Colonic mucosa (tissue), 4 donors: ENCODE data around the gene ZNF397. TPM values are rescaled to one million over a fixed set of nuclear protein-coding genes. Genes with fewer than 3 reads are reported as not detected.

Experiments
- DNase-seq: peaks from one replicate; pipeline ENCODE4 v3.0.0-alpha.2; 2020
- H3K27ac ChIP-seq: fragments of 200-600 bp; one replicate; pipeline ENCODE4 v1.8.0; 2021
- H3K27me3 ChIP-seq: fragments of 200-600 bp; one replicate; pipeline ENCODE4 v1.8.0; 2021
- H3K36me3 ChIP-seq: fragments of 200-600 bp; one replicate; pipeline ENCODE4 v1.8.0; 2021
- H3K4me1 ChIP-seq: fragments of 200-600 bp; one replicate; pipeline ENCODE4 v1.8.0; 2021; ENCODE audit warnings: mild to moderate bottlenecking
- H3K4me3 ChIP-seq: fragments of 200-600 bp; one replicate; pipeline ENCODE4 v1.8.0; 2021
- H3K9ac ChIP-seq, 2 donors: one replicate each; pipeline ENCODE4 v1.7.0; 2013; ENCODE audit warnings: control low read depth in 2 of 2, low read depth in 2 of 2, low read length in 2 of 2
- H3K9me3 ChIP-seq: fragments of 200-600 bp; one replicate; pipeline ENCODE4 v1.8.0; 2021
- CTCF ChIP-seq: fragments of 200-600 bp; IDR thresholded peaks from one replicate; pipeline ENCODE4 v1.8.0; 2022; ENCODE audit warnings: antibody characterized with exemption, mild to moderate bottlenecking
- intact Hi-C: fragments of 100-400 bp; cut with DNase I; formaldehyde crosslinking; loops from one replicate; pipeline ENCODE4 v1.14.1; 2022
- total RNA-seq, 2 donors: library from RNA; stranded (reverse); fragmentation: NEBNext Ultra II Directional in 1 of 2; extraction: Animal tissue kit (Norgen Biotek cat#: 25700) in 1 of 2; gene quantifications; one replicate each; pipeline ENCODE4 v1.2.1, GENCODE V29; 2021
- donor health status: healthy.
- donor health status: DM: no; HTN: no; CAD: no.
- donor health status: DM: no; HTN: no; CAD: no.

The ZNF397 gene
- total RNA-seq, 2 donors from 2014 or later: 22.7 to 25.2 TPM

DNA sequence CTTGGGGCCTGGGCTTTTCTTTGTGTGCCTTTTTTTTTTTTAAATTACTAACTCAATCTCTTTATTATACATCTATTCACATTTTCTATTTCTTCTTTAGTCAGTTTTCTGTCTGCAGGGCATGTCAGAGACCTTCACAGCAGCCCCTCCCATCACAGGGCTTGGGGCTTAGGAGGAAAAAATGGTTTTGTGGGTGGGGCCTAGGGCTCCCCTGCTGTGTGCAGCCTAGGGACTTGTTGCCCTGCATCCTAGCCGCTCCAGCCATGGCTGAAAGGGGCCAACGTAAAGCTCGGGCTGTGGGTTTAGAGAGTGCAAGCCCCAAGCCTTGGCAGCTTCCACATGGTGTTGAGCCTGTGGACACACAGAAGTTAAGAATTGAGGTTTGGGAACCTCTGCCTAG, 35.4 kb downstream of the ZNF397 start:
- Histone ChIP-seq H3K4me1 (no peaks in the 10 kb centered on the region), H3K4me3 (no peak overlapping the region), H3K27me3 (no peaks in the 10 kb centered on the region), H3K9me3 (no peaks in the 10 kb centered on the region), H3K27ac (no peak overlapping the region), H3K9ac (no peak overlapping the region), H3K36me3 (no peaks in the 10 kb centered on the region)
- intact Hi-C loops: no loop called here
- TF ChIP-seq CTCF: no peak
- DNase-seq: no peak

GRCh38 chr18:35277633-35278032, 36.8 kb downstream of the ZNF397 start:
- intact Hi-C loops: no loop called here

DNA sequence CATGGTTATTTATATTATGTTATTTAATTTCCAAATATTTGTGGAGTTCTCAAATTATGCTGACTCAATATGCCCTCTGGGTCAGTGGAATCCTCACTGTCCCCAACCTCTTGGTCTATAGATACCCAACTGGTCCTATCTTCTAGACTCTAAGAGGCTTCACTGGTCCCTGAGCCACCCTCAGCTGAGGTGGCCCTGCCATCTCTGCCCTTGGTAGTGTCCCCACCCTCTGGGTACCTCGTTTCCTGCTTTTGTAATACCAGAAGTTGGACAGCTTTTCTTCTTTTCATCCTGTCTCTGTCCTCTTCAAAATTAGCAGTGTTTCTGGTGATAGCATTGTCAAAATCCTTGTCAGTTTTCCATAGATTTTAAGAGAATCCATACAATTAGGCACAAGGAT, 37.3 kb downstream of the ZNF397 start:
- Histone ChIP-seq H3K9me3 (no peaks in the 10 kb centered on the region), H3K4me3 (no peak overlapping the region), H3K27ac (no peak overlapping the region), H3K4me1 (no peaks in the 10 kb centered on the region), H3K36me3 (no peaks in the 10 kb centered on the region), H3K27me3 (no peaks in the 10 kb centered on the region), H3K9ac (no peak overlapping the region)
- DNase-seq: no peak
- intact Hi-C loops: no loop called here
- TF ChIP-seq CTCF: no peak

More at GRCh38 chr18:35277633-35278032, 36.8 kb downstream of the ZNF397 start:
- DNase-seq: no peak
- Histone ChIP-seq H3K4me3 (no peak overlapping the region), H3K36me3 (no peaks in the 10 kb centered on the region), H3K9ac (no peak overlapping the region), H3K27me3 (no peaks in the 10 kb centered on the region), H3K27ac (no peak overlapping the region), H3K4me1 (no peaks in the 10 kb centered on the region), H3K9me3 (no peaks in the 10 kb centered on the region)
- no peak for TF ChIP-seq CTCF

DNA sequence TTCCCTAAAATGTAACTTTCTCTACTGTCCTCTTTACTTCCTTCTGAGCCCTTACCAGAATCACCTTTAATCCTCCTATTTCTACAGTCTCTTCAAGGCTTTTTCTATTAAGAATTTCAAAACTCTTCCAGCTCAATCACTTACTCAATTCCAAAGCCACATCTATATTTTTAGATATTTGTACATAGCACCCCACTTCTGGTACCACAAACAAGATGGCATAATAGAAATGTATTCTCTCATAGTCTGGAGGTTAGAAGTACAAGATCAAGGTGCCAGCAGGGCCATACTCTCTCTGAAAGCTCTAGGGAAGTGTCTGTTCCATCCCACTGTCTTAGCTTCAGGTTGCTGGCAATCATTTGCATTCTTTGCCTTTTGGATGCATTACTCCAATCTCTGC, 38.1 kb downstream of the ZNF397 start:
- no peaks in the 10 kb centered on the region for H3K36me3 ChIP-seq
- no peak overlapping the region for H3K4me3 ChIP-seq
- no peaks in the 10 kb centered on the region for H3K4me1 ChIP-seq
- intact Hi-C loops: no loop called here
- TF ChIP-seq CTCF: no peak
- H3K9me3 ChIP-seq: no peaks in the 10 kb centered on the region
- no peak for DNase-seq
- H3K27me3 ChIP-seq: no peaks in the 10 kb centered on the region
- no peak overlapping the region for H3K27ac ChIP-seq
- no peak overlapping the region for H3K9ac ChIP-seq

GRCh38 chr18:35282353-35282752, 41.5 kb downstream of the ZNF397 start:
- Histone ChIP-seq H3K36me3 (no peaks in the 10 kb centered on the region), H3K27ac (no peak overlapping the region), H3K9ac (no peak overlapping the region), H3K27me3 (no peaks in the 10 kb centered on the region), H3K4me3 (no peak overlapping the region), H3K9me3 (no peaks in the 10 kb centered on the region), H3K4me1 (no peaks in the 10 kb centered on the region)
- no peak for TF ChIP-seq CTCF
- DNase-seq: no peak
- intact Hi-C loops: no loop called here
